IPS DF 4.7 (cell line): ENCODE data around the gene IGSF23.
"Not testable (repeated sequence)": the region's sequence is repeated elsewhere in the genome, so short reads cannot be mapped to it uniquely, and the experiment has no call there.

Experiments
- DNase-seq: peaks from one replicate; pipeline ENCODE4 v3.0.0-alpha.2; 2013; ENCODE audit warnings: low spot score; ENCODE audit errors: extremely low read depth

IGSF23 gene

GRCh38 chr19:44587963-44588770, 25.2 kb upstream of the IGSF23 start:
- DNase-seq = no peak

GRCh38 chr19:44588771-44589112, 24.6 kb upstream of the IGSF23 start:
- no peak for DNase-seq

GRCh38 chr19:44590245-44591059, 22.9 kb upstream of the IGSF23 start:
- no peak for DNase-seq

- not testable (repeated sequence) for DNase-seq
Observed at GRCh38 chr19:44591340-44591993, 21.9 kb upstream of the IGSF23 start.

GRCh38 chr19:44592451-44592890, 20.9 kb upstream of the IGSF23 start:
- no peak for DNase-seq

GRCh38 chr19:44593294-44593693, 20.1 kb upstream of the IGSF23 start:
- DNase-seq = no peak

GRCh38 chr19:44593866-44594266, 19.5 kb upstream of the IGSF23 start:
- DNase-seq = not testable (repeated sequence)

- DNase-seq = no peak
Observed at GRCh38 chr19:44596428-44597130, 16.8 kb upstream of the IGSF23 start.

GRCh38 chr19:44597131-44597491, 16.3 kb upstream of the IGSF23 start:
- DNase-seq = no peak

GRCh38 chr19:44598355-44598754, 15.0 kb upstream of the IGSF23 start:
- no peak for DNase-seq

- no peak for DNase-seq
Observed at GRCh38 chr19:44598880-44599279, 14.5 kb upstream of the IGSF23 start.

GRCh38 chr19:44600466-44600865, 12.9 kb upstream of the IGSF23 start:
- DNase-seq = no peak

- no peak for DNase-seq
Observed at GRCh38 chr19:44602081-44602480, 11.3 kb upstream of the IGSF23 start.

GRCh38 chr19:44603201-44603945, 10.0 kb upstream of the IGSF23 start:
- no peak for DNase-seq

- no peak for DNase-seq
Observed at GRCh38 chr19:44604241-44604640, 9.1 kb upstream of the IGSF23 start.

- DNase-seq = no peak
Observed at GRCh38 chr19:44605547-44605946, 7.8 kb upstream of the IGSF23 start.

- no peak for DNase-seq
Observed at GRCh38 chr19:44607049-44607448, 6.3 kb upstream of the IGSF23 start.

GRCh38 chr19:44607917-44608316, 5.4 kb upstream of the IGSF23 start:
- DNase-seq = no peak

GRCh38 chr19:44608391-44608821, 5.0 kb upstream of the IGSF23 start:
- DNase-seq = no peak

- DNase-seq = no peak
Observed at GRCh38 chr19:44609219-44609618, 4.1 kb upstream of the IGSF23 start.

GRCh38 chr19:44610497-44610896, 2.9 kb upstream of the IGSF23 start:
- peak; percentile 14 for DNase-seq
